H1 (cell line): ENCODE measurements around the gene CCDC14.
"Not testable (repeated sequence)": the region's sequence is repeated elsewhere in the genome, so short reads cannot be mapped to it uniquely, and the experiment has no call there.

Experiments used
- ATF3 ChIP-seq: IDR thresholded peaks from 2 replicates; pipeline ENCODE4 v1.6.1; 2011; ENCODE audit warnings: low read depth, mild to moderate bottlenecking, low read length; ENCODE audit not compliant: insufficient read depth
- CTCF ChIP-seq, 3 experiments: IDR thresholded peaks; 1 replicate in 2 of 3; 2 replicates in 1 of 3; pipeline versions ENCODE4 v1.5.1 to v1.6.1; 2011; ENCODE audit warnings: low read length in 3 of 3, mild to moderate bottlenecking in 3 of 3, inconsistent platforms in 2 of 3, low read depth in 1 of 3, moderate library complexity in 1 of 3; ENCODE audit not compliant: insufficient read depth in 1 of 3; ENCODE audit errors: control extremely low read depth in 1 of 3
- EP300 ChIP-seq, 2 experiments: IDR thresholded peaks; 1 replicate in 1 of 2; 2 replicates in 1 of 2; pipeline ENCODE4 v1.6.1; 2011 to 2012; ENCODE audit warnings: low read depth in 2 of 2, low read length in 2 of 2, mild to moderate bottlenecking in 2 of 2, borderline replicate concordance in 1 of 2, inconsistent platforms in 1 of 2, moderate library complexity in 1 of 2
- EZH2 ChIP-seq: fragments of 200-600 bp; sonication (generic); IDR thresholded peaks from 2 replicates; pipeline ENCODE4 v1.7.1; 2012; ENCODE audit warnings: low read depth, mild to moderate bottlenecking, moderate library complexity, low read length, inconsistent platforms; ENCODE audit not compliant: severe bottlenecking
- GABPA ChIP-seq: IDR thresholded peaks from 2 replicates; pipeline ENCODE4 v1.6.1; 2011; ENCODE audit warnings: mild to moderate bottlenecking, low read length, moderate library complexity, borderline replicate concordance; ENCODE audit not compliant: insufficient read depth
- POLR2A ChIP-seq, 2 experiments: IDR thresholded peaks; 1 replicate in 1 of 2; 2 replicates in 1 of 2; pipeline ENCODE4 v1.6.1; 2011; ENCODE audit warnings: low read depth in 2 of 2, low read length in 2 of 2, mild to moderate bottlenecking in 2 of 2; ENCODE audit errors: control extremely low read depth in 1 of 2
- SIN3A ChIP-seq, 2 experiments: IDR thresholded peaks in 1 of 2; conservative IDR thresholded peaks in 1 of 2; 2 replicates each; pipeline ENCODE4 v1.6.1; 2011 to 2012; ENCODE audit warnings: low read length in 2 of 2, improper control_type of control experiment in 1 of 2, low read depth in 1 of 2, mild to moderate bottlenecking in 1 of 2
- TAF1 ChIP-seq: IDR thresholded peaks from 2 replicates; pipeline ENCODE4 v1.6.1; 2011; ENCODE audit warnings: mild to moderate bottlenecking, low read depth, low read length
- YY1 ChIP-seq: IDR thresholded peaks from 2 replicates; pipeline ENCODE4 v1.6.1; 2011; ENCODE audit warnings: low read depth, mild to moderate bottlenecking, low read length
- ZNF274 ChIP-seq: IDR thresholded peaks from 2 replicates; pipeline ENCODE4 v1.7.0; 2012; ENCODE audit warnings: low read length, borderline replicate concordance; ENCODE audit errors: extremely low read depth

DNA sequence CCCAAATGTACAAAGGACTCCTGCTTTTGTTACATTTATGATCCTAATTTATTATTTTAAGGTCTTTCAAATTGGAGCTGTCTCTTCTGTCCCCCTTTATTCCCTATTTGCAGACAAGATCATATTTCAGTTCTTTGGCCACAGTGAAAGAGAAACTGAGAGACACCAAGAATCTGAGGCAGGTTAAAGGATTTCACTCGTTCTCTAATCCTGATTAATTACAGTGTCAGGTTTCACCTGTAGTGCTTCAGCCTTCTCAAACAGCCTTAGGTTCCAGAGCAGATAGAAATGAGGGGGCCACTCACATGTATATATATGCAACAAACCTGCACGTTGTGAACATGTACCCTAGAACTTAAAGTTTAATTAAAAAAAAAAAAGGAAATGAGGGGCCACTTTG, 6.2 kb upstream of the CCDC14 start:
- TF ChIP-seq EP300 (IDR thresholded peaks at IDR 0.05; ENCODE audit: borderline replicate concordance in 1 of 2, low read depth in 2 of 2, low read length in 2 of 2); CTCF (IDR thresholded peaks at IDR 0.05; ENCODE audit: control extremely low read depth in 1 of 3, insufficient read depth in 1 of 3, low read depth in 1 of 3, low read length in 3 of 3); POLR2A (IDR thresholded peaks at IDR 0.05; ENCODE audit: control extremely low read depth in 1 of 2, low read depth in 2 of 2, low read length in 2 of 2); YY1; SIN3A (conservative IDR thresholded peaks at IDR 0.05 in 1 of 2, IDR thresholded peaks at IDR 0.05 in 1 of 2; ENCODE audit: low read depth in 1 of 2, low read length in 2 of 2); ZNF274; EZH2; ATF3; GABPA; TAF1: not testable (repeated sequence)
